ENCODE data around the gene LPAR3.
A peak's percentile ranks its signal among the peaks of the same experiment; 100 is the strongest.

LPAR3 gene

GRCh38 chr1:84785271-84786036, 107.6 kb downstream of the LPAR3 start:
- DNase-seq (ENCODE audit: low read depth, low spot score): no peak

GRCh38 chr1:84782881-84783280, 110.1 kb downstream of the LPAR3 start:
- DNase-seq (ENCODE audit: low read depth, low spot score): no peak
- H3K27ac ChIP-seq: no peak overlapping the region

More at GRCh38 chr1:84785271-84786036, 107.6 kb downstream of the LPAR3 start:
- peak overlapping the region; percentile 14 for H3K27ac ChIP-seq

- no peak for DNase-seq (ENCODE audit: low read depth, low spot score)
- no peak overlapping the region for H3K27ac ChIP-seq
Measured at GRCh38 chr1:84781946-84782771, 110.8 kb downstream of the LPAR3 start.

GRCh38 chr1:84780000-84780716, 112.8 kb downstream of the LPAR3 start:
- no peak overlapping the region for H3K27ac ChIP-seq
- DNase-seq (ENCODE audit: low read depth, low spot score): no peak

GRCh38 chr1:84776639-84777038, 116.4 kb downstream of the LPAR3 start:
- H3K27ac ChIP-seq: peak overlapping the region; percentile 65
- DNase-seq (ENCODE audit: low read depth, low spot score): peak; percentile 72

- no peak for DNase-seq (ENCODE audit: low read depth, low spot score)
- peak overlapping the region; percentile 65 for H3K27ac ChIP-seq
Measured at GRCh38 chr1:84775535-84775920, 117.5 kb downstream of the LPAR3 start.

- H3K27ac ChIP-seq: peak overlapping the region; percentile 65
- no peak for DNase-seq (ENCODE audit: low read depth, low spot score)
Measured at GRCh38 chr1:84774669-84775534, 118.1 kb downstream of the LPAR3 start.

- H3K27ac ChIP-seq: peak overlapping the region; percentile 65
- no peak for DNase-seq (ENCODE audit: low read depth, low spot score)
Measured at GRCh38 chr1:84773933-84774497, 119.0 kb downstream of the LPAR3 start.

- peak; percentile 68 for DNase-seq (ENCODE audit: low read depth, low spot score)
- peak overlapping the region; percentile 65 for H3K27ac ChIP-seq
Measured at GRCh38 chr1:84773195-84773594, 119.8 kb downstream of the LPAR3 start.

GRCh38 chr1:84772428-84772943, 120.5 kb downstream of the LPAR3 start:
- DNase-seq (ENCODE audit: low read depth, low spot score): peak; percentile 60
- H3K27ac ChIP-seq: peak overlapping the region; percentile 65

GRCh38 chr1:84771895-84772294, 121.1 kb downstream of the LPAR3 start:
- no peak overlapping the region for H3K27ac ChIP-seq
- no peak for DNase-seq (ENCODE audit: low read depth, low spot score)

GRCh38 chr1:84770481-84770880, 122.5 kb downstream of the LPAR3 start:
- no peak for DNase-seq (ENCODE audit: low read depth, low spot score)
- H3K27ac ChIP-seq: no peak overlapping the region

- DNase-seq (ENCODE audit: low read depth, low spot score): no peak
- no peak overlapping the region for H3K27ac ChIP-seq
Measured at GRCh38 chr1:84769636-84770035, 123.4 kb downstream of the LPAR3 start.

GRCh38 chr1:84768634-84769033, 124.4 kb downstream of the LPAR3 start:
- no peak overlapping the region for H3K27ac ChIP-seq
- DNase-seq (ENCODE audit: low read depth, low spot score): no peak

- H3K27ac ChIP-seq: no peak overlapping the region
- no peak for DNase-seq (ENCODE audit: low read depth, low spot score)
Measured at GRCh38 chr1:84763912-84764680, 128.9 kb downstream of the LPAR3 start.

- H3K27ac ChIP-seq: no peak overlapping the region
- no peak for DNase-seq (ENCODE audit: low read depth, low spot score)
Measured at GRCh38 chr1:84762664-84763063, 130.3 kb downstream of the LPAR3 start.
